GM18870 (cell line): ENCODE measurements around the gene FAM72C.
"Not testable (repeated sequence)": the region's sequence is repeated elsewhere in the genome, so short reads cannot be mapped to it uniquely, and the experiment has no call there.

ENCODE experiments used
- ATAC-seq: cut with Tn5 transposase; IDR thresholded peaks from one replicate; pipeline ENCODE4 v1.9.1; 2021; ENCODE audit warnings: moderate library complexity; ENCODE audit not compliant: unreplicated experiment

Gene FAM72C

DNA sequence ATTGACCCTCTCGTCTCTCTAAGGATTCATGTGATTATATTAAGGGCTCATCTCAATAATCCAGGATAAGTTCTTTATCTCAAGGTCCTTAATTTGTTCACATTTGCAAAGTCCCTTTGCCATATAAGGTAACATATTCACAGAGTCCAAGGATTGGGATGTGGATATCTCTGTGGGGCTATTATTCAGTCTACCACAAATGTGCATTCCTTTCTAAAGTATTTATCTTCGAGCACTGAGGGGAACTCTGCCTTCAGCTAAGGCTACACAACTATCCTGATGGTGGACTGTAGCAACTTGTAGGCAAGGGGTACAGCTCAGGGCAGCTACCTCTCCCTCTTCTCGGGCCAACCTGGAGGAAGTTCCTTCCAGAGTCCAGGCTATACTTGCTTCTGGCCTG, 53.2 kb downstream of the FAM72C start:
- not testable (repeated sequence) for ATAC-seq

GRCh38 chr1:143913705-143914104, 58.1 kb downstream of the FAM72C start:
- ATAC-seq = not testable (repeated sequence)
